T-cell (primary cell): Measurements from ENCODE around the gene RASSF6. TPM values are rescaled to one million over a fixed set of nuclear protein-coding genes. Genes with fewer than 3 reads are reported as not detected.
A peak's percentile ranks its signal among the peaks of the same experiment; 100 is the strongest.
"Not testable (repeated sequence)": the region's sequence is repeated elsewhere in the genome, so short reads cannot be mapped to it uniquely, and the experiment has no call there.

Experiments
- ATAC-seq, 4 experiments: fragments of 200-7000 bp in 3 of 4; fragments of 150-1000 bp in 1 of 4; cut with Tn5 transposase; replicated peaks in 1 of 4; 1 replicate in 3 of 4; 2 replicates in 1 of 4; pipeline ENCODE4 v1.10.0; 2021; ENCODE audit warnings: moderate library complexity in 3 of 4, mild to moderate bottlenecking in 2 of 4, moderate number of reproducible peaks in 1 of 4
- CTCF ChIA-PET, 2 donors: fragments of 300-600 bp; sonication (Branson Sonifier 250); formaldehyde crosslinking; loops; one replicate each; lab custom pipeline; 2022; ENCODE audit warnings: antibody characterized with exemption in 2 of 2; lab: Charles Lee
- POLR2A ChIA-PET, 2 donors: fragments of 300-600 bp; sonication (Branson Sonifier 250); formaldehyde crosslinking; loops; one replicate each; lab custom pipeline; 2022; ENCODE audit warnings: antibody characterized with exemption in 2 of 2; lab: Charles Lee
- DNase-seq, 35 experiments: peaks; one replicate each; pipeline versions ENCODE4 v3.0.0 to v3.0.0-alpha.2; 2013 to 2023
- H3K27ac ChIP-seq: one replicate; pipeline ENCODE4 v1.5.1; 2013; ENCODE audit warnings: low read length
- H3K27me3 ChIP-seq, 2 experiments: replicated peaks in 1 of 2; 1 replicate in 1 of 2; 2 replicates in 1 of 2; pipeline versions ENCODE4 v1.6.1 to v1.7.0; 2013; ENCODE audit warnings: low read length in 1 of 2, mixed read lengths in 1 of 2; ENCODE audit not compliant: control insufficient read depth in 2 of 2, insufficient read depth in 2 of 2; ENCODE audit errors: extremely low read depth in 1 of 2
- H3K36me3 ChIP-seq, 2 donors: 1 replicate in 1 of 2; 2 replicates in 1 of 2; pipeline versions ENCODE4 v1.6.1 to v1.7.0; 2013; ENCODE audit warnings: low read length in 1 of 2; ENCODE audit not compliant: control insufficient read depth in 2 of 2, insufficient read depth in 1 of 2; ENCODE audit errors: extremely low read depth in 1 of 2
- H3K4me1 ChIP-seq, 2 experiments: 1 replicate in 1 of 2; 2 replicates in 1 of 2; pipeline versions ENCODE4 v1.6.1 to v1.7.0; 2013; ENCODE audit warnings: low read length in 2 of 2, mixed read lengths in 1 of 2; ENCODE audit not compliant: insufficient read depth in 2 of 2, control insufficient read depth in 1 of 2; ENCODE audit errors: extremely low read depth in 1 of 2
- H3K4me3 ChIP-seq, 2 donors: 1 replicate in 1 of 2; 2 replicates in 1 of 2; pipeline versions ENCODE4 v1.5.1 to v1.7.0; 2013; ENCODE audit warnings: mild to moderate bottlenecking in 2 of 2, low read length in 1 of 2, moderate library complexity in 1 of 2; ENCODE audit not compliant: control insufficient read depth in 1 of 2; ENCODE audit errors: extremely low read depth in 1 of 2
- H3K9me3 ChIP-seq: 2 replicates; pipeline ENCODE4 v1.7.0; 2013
- H3K27ac Mint-ChIP-seq, 2 donors: one replicate each; pipeline ENCODE4 v1.8.0; 2020 to 2021; ENCODE audit warnings: mild to moderate bottlenecking in 2 of 2, mixed read lengths in 2 of 2
- H3K27me3 Mint-ChIP-seq, 2 donors: one replicate each; pipeline ENCODE4 v1.8.0; 2021 to 2022; ENCODE audit warnings: mixed read lengths in 2 of 2
- H3K36me3 Mint-ChIP-seq: one replicate; pipeline ENCODE4 v1.8.0; 2021; ENCODE audit warnings: mixed read lengths
- H3K4me1 Mint-ChIP-seq, 3 donors: one replicate each; pipeline ENCODE4 v1.8.0; 2020 to 2022; ENCODE audit warnings: mixed read lengths in 3 of 3, mild to moderate bottlenecking in 1 of 3
- H3K4me3 Mint-ChIP-seq, 3 donors: one replicate each; pipeline ENCODE4 v1.8.0; 2020 to 2022; ENCODE audit warnings: mild to moderate bottlenecking in 3 of 3, mixed read lengths in 3 of 3, moderate library complexity in 3 of 3
- H3K9me3 Mint-ChIP-seq, 3 donors: one replicate each; pipeline ENCODE4 v1.8.0; 2020 to 2022; ENCODE audit warnings: mixed read lengths in 3 of 3
- WGBS: methylation state at CpG from one replicate; pipeline ENCODE4 v1.1.5; 2013; ENCODE audit warnings: missing lambda C conversion rate; ENCODE audit not compliant: insufficient coverage; 5-methylcytosine and 5-hydroxymethylcytosine counted together
- total RNA-seq, 35 experiments: library from RNA in 6 of 35; stranded (reverse) in 6 of 35; fragments of 120-200 nt in 1 of 35; gene quantifications; one replicate each; pipeline versions ENCODE4 v1.2.1 to v1.2.4 and lab custom pipeline; 2013 to 2026

The RASSF6 gene, protein sequence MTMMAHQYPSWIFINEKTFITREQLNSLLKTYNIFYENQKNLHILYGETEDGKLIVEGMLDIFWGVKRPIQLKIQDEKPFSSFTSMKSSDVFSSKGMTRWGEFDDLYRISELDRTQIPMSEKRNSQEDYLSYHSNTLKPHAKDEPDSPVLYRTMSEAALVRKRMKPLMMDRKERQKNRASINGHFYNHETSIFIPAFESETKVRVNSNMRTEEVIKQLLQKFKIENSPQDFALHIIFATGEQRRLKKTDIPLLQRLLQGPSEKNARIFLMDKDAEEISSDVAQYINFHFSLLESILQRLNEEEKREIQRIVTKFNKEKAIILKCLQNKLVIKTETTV
- 1 to 10 TPM in 1 of 5 donors, under 1 TPM in 4; 0.25 to 1.1 (median 0.47) TPM for total RNA-seq
- 1.1 TPM for total RNA-seq (2013)
- total RNA-seq (lab: John Stamatoyannopoulos, UW) = 0 to 6.0 (median 0.67) reads per million in 29 experiments

DNA sequence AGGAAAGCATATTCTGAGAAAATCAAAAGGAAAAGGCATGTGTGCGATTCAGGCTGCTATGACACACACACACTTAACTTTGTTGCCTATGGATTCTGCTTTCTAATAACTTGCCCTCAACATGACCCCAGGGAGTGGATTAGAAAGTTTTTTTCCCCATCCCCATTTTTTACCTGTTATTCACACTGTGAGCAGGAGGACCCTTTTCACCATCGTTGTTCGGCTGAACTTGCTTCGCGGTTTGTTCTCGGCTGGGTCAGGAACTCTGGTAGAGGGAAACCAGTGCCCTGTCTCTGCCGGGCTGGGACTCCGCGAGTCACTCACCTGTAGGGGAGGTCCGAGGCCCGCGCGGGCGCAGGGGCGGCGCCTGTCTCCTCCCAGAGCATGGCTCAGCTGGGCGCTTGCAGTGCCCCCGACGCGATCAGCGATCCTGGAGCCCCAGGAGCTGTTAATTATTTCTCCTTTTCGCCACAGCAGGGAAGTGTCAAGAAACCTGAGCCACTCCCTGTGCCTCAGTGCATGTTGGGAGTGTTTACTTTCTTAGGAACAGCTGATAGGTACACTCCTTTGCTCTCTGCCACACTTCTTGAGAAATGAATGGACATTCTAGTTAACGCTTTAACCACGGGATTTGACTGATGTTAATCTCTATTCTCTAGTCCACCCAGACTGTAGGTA, at the start of gene RASSF6:
RASSF6 (minus strand) TSS at position 322 of the 678 bp plus-strand sequence. CDS start 8,641 bp downstream, outside the sequence.
- peak in 6 of 35 experiments; percentile 1 to 9 (median 4) for DNase-seq
- no peaks in the 10 kb centered on the region for H3K36me3 Mint-ChIP-seq
- Histone ChIP-seq H3K27me3 (peaks cover 0 to 2% of the 10 kb centered on the region in 2 experiments), H3K4me3 (peak within 1 kb of the TSS in 1 of 2 donors; percentile 85), H3K36me3 (no peaks in the 10 kb centered on the region), H3K27ac (no peak within 1 kb of the TSS), H3K4me1 (no peaks in the 10 kb centered on the region), H3K9me3 (no peaks in the 10 kb centered on the region)
- WGBS = 2% methylated on average over 16 of the region's 24 CpGs
- ChIA-PET CTCF (interaction anchor here in 1 of 2 donors (0.6 kb wide), 1 partner anchor 23 kb away, joined by 6 read pairs; no protein-coding TSS in a partner anchor), POLR2A (no interaction called here)
- H3K27me3 Mint-ChIP-seq = peaks cover 3 to 4% of the 10 kb centered on the region in 2 donors
- peaks cover 4 to 9% (median 5%) of the 10 kb centered on the region in 3 donors for H3K4me1 Mint-ChIP-seq
- peak within 1 kb of the TSS in 1 of 2 donors; percentile 60 for H3K27ac Mint-ChIP-seq
- peak; percentile 55 to 64 (median 60) for ATAC-seq
- no peaks in the 10 kb centered on the region for H3K9me3 Mint-ChIP-seq
- peak within 1 kb of the TSS; percentile 59 to 66 (median 62) for H3K4me3 Mint-ChIP-seq

GRCh38 chr4:73669410-73670183, 49.4 kb upstream of the RASSF6 start:
- Mint-ChIP-seq H3K27me3 (no peaks in the 10 kb centered on the region), H3K4me1 (no peaks in the 10 kb centered on the region), H3K27ac (no peak overlapping the region), H3K9me3 (no peaks in the 10 kb centered on the region), H3K4me3 (no peak overlapping the region), H3K36me3 (no peaks in the 10 kb centered on the region)
- ATAC-seq = no peak
- H3K4me3 ChIP-seq = no peak overlapping the region
- no peaks in the 10 kb centered on the region for H3K36me3 ChIP-seq
- WGBS = 89% methylated on average over 14 of the region's 15 CpGs
- ChIA-PET POLR2A (no interaction called here), CTCF (no interaction called here)
- no peak for DNase-seq
- H3K4me1 ChIP-seq = no peaks in the 10 kb centered on the region
- no peaks in the 10 kb centered on the region for H3K9me3 ChIP-seq
- H3K27me3 ChIP-seq = no peaks in the 10 kb centered on the region
- H3K27ac ChIP-seq = no peak overlapping the region

DNA sequence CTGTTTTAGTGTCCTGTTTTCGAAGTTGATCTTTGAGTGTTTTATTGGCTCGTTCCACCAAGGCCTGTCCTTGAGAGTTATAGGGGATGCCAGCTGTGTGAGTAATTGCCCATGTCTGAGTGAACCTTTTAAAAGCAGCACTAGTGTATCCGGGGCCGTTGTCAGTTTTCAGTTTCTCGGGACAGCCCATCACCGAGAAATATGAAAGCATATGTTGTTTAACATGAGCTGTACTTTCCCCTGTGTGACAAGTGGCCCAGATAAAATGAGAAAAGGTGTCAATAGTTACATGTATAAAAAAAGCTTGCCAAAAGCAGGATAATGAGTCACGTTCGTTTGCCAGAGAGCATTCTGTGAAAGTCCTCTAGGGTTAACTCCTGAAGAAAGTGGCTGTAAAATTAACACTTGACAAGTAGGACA, 48.6 kb upstream of the RASSF6 start:
- Mint-ChIP-seq H3K4me3 (no peak overlapping the region), H3K27ac (no peak overlapping the region), H3K27me3 (no peaks in the 10 kb centered on the region), H3K36me3 (no peaks in the 10 kb centered on the region), H3K4me1 (no peaks in the 10 kb centered on the region), H3K9me3 (no peaks in the 10 kb centered on the region)
- DNase-seq (no peak), ATAC-seq (no peak)
- ChIA-PET POLR2A (no interaction called here), CTCF (no interaction called here)
- H3K9me3 ChIP-seq = no peaks in the 10 kb centered on the region
- H3K4me1 ChIP-seq = no peaks in the 10 kb centered on the region
- WGBS = 93% methylated on average over 6 of the region's 8 CpGs
- H3K27me3 ChIP-seq = no peaks in the 10 kb centered on the region
- no peak overlapping the region for H3K27ac ChIP-seq
- H3K36me3 ChIP-seq = no peaks in the 10 kb centered on the region
- no peak overlapping the region for H3K4me3 ChIP-seq

DNA sequence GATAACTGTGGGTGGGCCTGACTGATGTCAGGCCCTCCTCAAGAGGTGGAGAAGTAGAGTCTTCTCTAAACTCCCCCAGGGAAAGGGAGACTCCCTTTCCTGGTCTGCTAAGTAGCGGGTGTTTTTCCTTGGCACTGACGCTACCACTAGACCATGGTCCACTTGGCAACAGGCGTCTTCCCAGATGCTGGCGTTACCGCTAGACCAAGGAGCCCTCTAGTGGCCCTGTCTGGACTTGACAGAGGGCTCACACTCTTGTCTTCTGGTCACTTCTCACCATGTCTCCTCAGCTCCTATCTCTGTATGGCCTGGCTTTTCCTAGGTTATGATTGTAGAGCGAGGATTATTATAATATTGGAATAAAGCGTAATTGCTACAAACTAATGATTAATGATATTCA, 45.7 kb upstream of the RASSF6 start:
- POLR2A ChIA-PET = not testable (repeated sequence)

DNA sequence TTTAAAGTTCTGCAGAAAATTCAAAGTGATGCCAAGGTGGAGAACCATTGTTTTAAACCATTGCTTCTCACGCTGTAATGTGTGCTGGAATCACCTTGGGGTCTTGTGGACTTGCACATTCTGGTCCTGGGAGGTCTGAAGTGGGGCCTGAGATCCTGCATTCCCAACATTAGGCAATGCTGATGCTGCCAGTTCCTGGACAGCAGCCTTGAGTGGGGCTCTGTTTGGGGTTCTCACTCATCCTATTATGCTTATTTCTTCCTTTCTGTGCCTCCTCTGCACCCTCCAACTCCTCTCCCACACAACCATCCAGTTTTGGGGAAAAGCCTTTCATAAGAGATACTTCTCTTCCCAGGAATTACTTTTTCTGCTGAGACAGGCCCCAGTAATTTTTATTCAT, 44.2 kb upstream of the RASSF6 start:
- Mint-ChIP-seq H3K27me3 (no peaks in the 10 kb centered on the region), H3K4me3 (no peak overlapping the region), H3K27ac (no peak overlapping the region), H3K9me3 (no peaks in the 10 kb centered on the region), H3K36me3 (no peaks in the 10 kb centered on the region), H3K4me1 (no peaks in the 10 kb centered on the region)
- 100% methylated on average over 1 of the region's 1 CpG for WGBS
- no peak for DNase-seq
- H3K27ac ChIP-seq = no peak overlapping the region
- no peak for ATAC-seq
- no peaks in the 10 kb centered on the region for H3K27me3 ChIP-seq
- H3K36me3 ChIP-seq = no peaks in the 10 kb centered on the region
- H3K4me1 ChIP-seq = no peaks in the 10 kb centered on the region
- no peak overlapping the region for H3K4me3 ChIP-seq
- CTCF ChIA-PET = no interaction called here
- no peaks in the 10 kb centered on the region for H3K9me3 ChIP-seq
- POLR2A ChIA-PET = no interaction called here

More for the DNA sequence above, 45.7 kb upstream of the RASSF6 start:
- not testable (repeated sequence) for H3K36me3 ChIP-seq, H3K9me3 ChIP-seq, H3K27ac ChIP-seq, H3K4me1 ChIP-seq, H3K27me3 ChIP-seq, H3K4me1 Mint-ChIP-seq, H3K36me3 Mint-ChIP-seq, H3K27ac Mint-ChIP-seq, H3K4me3 ChIP-seq, DNase-seq, H3K9me3 Mint-ChIP-seq, ATAC-seq, H3K4me3 Mint-ChIP-seq, H3K27me3 Mint-ChIP-seq
- WGBS = no CpG with 5 or more reads among the region's 7 CpGs
- CTCF ChIA-PET = interaction anchor here in 1 of 2 donors (0.6 kb wide), 1 partner anchor 462 kb away, joined by 3 read pairs; no protein-coding TSS in a partner anchor

- ChIA-PET CTCF (no interaction called here), POLR2A (no interaction called here)
- Mint-ChIP-seq H3K4me1 (no peaks in the 10 kb centered on the region), H3K27me3 (no peaks in the 10 kb centered on the region), H3K36me3 (no peaks in the 10 kb centered on the region), H3K9me3 (no peaks in the 10 kb centered on the region), H3K4me3 (no peak overlapping the region), H3K27ac (no peak overlapping the region)
- no peak overlapping the region for H3K4me3 ChIP-seq
- no peak for ATAC-seq
- no peaks in the 10 kb centered on the region for H3K27me3 ChIP-seq
- no peaks in the 10 kb centered on the region for H3K4me1 ChIP-seq
- no peak for DNase-seq
- H3K36me3 ChIP-seq = no peaks in the 10 kb centered on the region
- no peak overlapping the region for H3K27ac ChIP-seq
- no peaks in the 10 kb centered on the region for H3K9me3 ChIP-seq
Observed at GRCh38 chr4:73663576-73663975, 43.3 kb upstream of the RASSF6 start.
